ENCODE results near the gene SCN2A. TPM values are rescaled to one million over a fixed set of nuclear protein-coding genes. Genes with fewer than 3 reads are reported as not detected.

Gene SCN2A
- total RNA-seq, 1 experiment from 2014 or later, result 0.07 TPM

GRCh38 chr2:165268754-165269153 is 29.5 kb downstream of the SCN2A start:
- intact Hi-C loops (cut with micrococcal nuclease), result no loop called here
- Histone ChIP-seq H2AFZ (ENCODE audit: low read length) (no peak overlapping the region), H3K4me2 (ENCODE audit: low read length) (no peak overlapping the region), H3K27ac (ENCODE audit: low read length) (no peak overlapping the region), H3K36me3 (ENCODE audit: low read depth, low read length) (no peaks in the 10 kb centered on the region), H4K20me1 (ENCODE audit: low read length) (no peaks in the 10 kb centered on the region), H3K4me3 (ENCODE audit: low read length) (no peak overlapping the region), H3K9me3 (ENCODE audit: low read length) (no peaks in the 10 kb centered on the region), H3K9me2 (replicated peaks; ENCODE audit: low read length) (no peaks in the 10 kb centered on the region), H3K4me1 (ENCODE audit: insufficient read depth, low read length) (no peaks in the 10 kb centered on the region), H3K27me3 (ENCODE audit: low read length) (no peaks in the 10 kb centered on the region), H3K79me2 (ENCODE audit: low read length) (no peaks in the 10 kb centered on the region), H3F3A (ENCODE audit: low read length, unreplicated experiment) (no peaks in the 10 kb centered on the region), H3K9ac (ENCODE audit: low read length) (no peak overlapping the region)
- DNase-seq (no peak), ATAC-seq (no peak)
- POLR2A ChIA-PET (ENCODE audit: unreplicated experiment), result no interaction called here
- TF ChIP-seq CTCF (conservative IDR thresholded peaks at IDR 0.05; ENCODE audit: low read depth, low read length) (no peak), EZH2 (IDR thresholded peaks at IDR 0.05; ENCODE audit: low read length, unreplicated experiment) (no peak), EZH2phosphoT487 (IDR thresholded peaks at IDR 0.05; ENCODE audit: borderline replicate concordance, low read length) (no peak)
- no TSS peak for BruUV-seq (replicated peaks)
- CTCF ChIA-PET, result no interaction called here

- H3K9me2 ChIP-seq (replicated peaks; ENCODE audit: low read length), result no peaks in the 10 kb centered on the region
- intact Hi-C loops (cut with micrococcal nuclease), result no loop called here
- ATAC-seq (no peak), DNase-seq (no peak)
- H3K9ac ChIP-seq (ENCODE audit: low read length), result no peak overlapping the region
- H3K27ac ChIP-seq (ENCODE audit: low read length), result no peak overlapping the region
- CTCF ChIA-PET, result no interaction called here
- H3K27me3 ChIP-seq (ENCODE audit: low read length), result no peaks in the 10 kb centered on the region
- no peak overlapping the region for H2AFZ ChIP-seq (ENCODE audit: low read length)
- POLR2A ChIA-PET (ENCODE audit: unreplicated experiment), result no interaction called here
- no peaks in the 10 kb centered on the region for H3K9me3 ChIP-seq (ENCODE audit: low read length)
- no peaks in the 10 kb centered on the region for H4K20me1 ChIP-seq (ENCODE audit: low read length)
- H3K36me3 ChIP-seq (ENCODE audit: low read depth, low read length), result no peaks in the 10 kb centered on the region
- no TSS peak for BruUV-seq (replicated peaks)
- TF ChIP-seq EZH2phosphoT487 (IDR thresholded peaks at IDR 0.05; ENCODE audit: borderline replicate concordance, low read length), result no peak
- no peak for TF ChIP-seq CTCF (conservative IDR thresholded peaks at IDR 0.05; ENCODE audit: low read depth, low read length)
- no peak for TF ChIP-seq EZH2 (IDR thresholded peaks at IDR 0.05; ENCODE audit: low read length, unreplicated experiment)
- H3K4me1 ChIP-seq (ENCODE audit: insufficient read depth, low read length), result no peaks in the 10 kb centered on the region
- H3K4me3 ChIP-seq (ENCODE audit: low read length), result no peak overlapping the region
- H3K79me2 ChIP-seq (ENCODE audit: low read length), result no peaks in the 10 kb centered on the region
- no peaks in the 10 kb centered on the region for H3F3A ChIP-seq (ENCODE audit: low read length, unreplicated experiment)
- no peak overlapping the region for H3K4me2 ChIP-seq (ENCODE audit: low read length)
These were observed 34.0 kb downstream of the SCN2A start for GRCh38 chr2:165273176-165273575.

GRCh38 chr2:165274698-165275097 is 35.5 kb downstream of the SCN2A start:
- H3F3A ChIP-seq (ENCODE audit: low read length, unreplicated experiment), result no peaks in the 10 kb centered on the region
- no peaks in the 10 kb centered on the region for H3K9me2 ChIP-seq (replicated peaks; ENCODE audit: low read length)
- H2AFZ ChIP-seq (ENCODE audit: low read length), result no peak overlapping the region
- no peaks in the 10 kb centered on the region for H3K9me3 ChIP-seq (ENCODE audit: low read length)
- POLR2A ChIA-PET (ENCODE audit: unreplicated experiment), result no interaction called here
- ATAC-seq (no peak), DNase-seq (no peak)
- BruUV-seq (replicated peaks), result no TSS peak
- intact Hi-C loops (cut with micrococcal nuclease), result no loop called here
- H3K9ac ChIP-seq (ENCODE audit: low read length), result no peak overlapping the region
- no peaks in the 10 kb centered on the region for H3K27me3 ChIP-seq (ENCODE audit: low read length)
- no peak for TF ChIP-seq CTCF (conservative IDR thresholded peaks at IDR 0.05; ENCODE audit: low read depth, low read length)
- TF ChIP-seq EZH2phosphoT487 (IDR thresholded peaks at IDR 0.05; ENCODE audit: borderline replicate concordance, low read length), result no peak
- no peak for TF ChIP-seq EZH2 (IDR thresholded peaks at IDR 0.05; ENCODE audit: low read length, unreplicated experiment)
- no peaks in the 10 kb centered on the region for H3K4me1 ChIP-seq (ENCODE audit: insufficient read depth, low read length)
- no peaks in the 10 kb centered on the region for H3K79me2 ChIP-seq (ENCODE audit: low read length)
- CTCF ChIA-PET, result no interaction called here
- no peak overlapping the region for H3K4me2 ChIP-seq (ENCODE audit: low read length)
- no peaks in the 10 kb centered on the region for H3K36me3 ChIP-seq (ENCODE audit: low read depth, low read length)
- no peaks in the 10 kb centered on the region for H4K20me1 ChIP-seq (ENCODE audit: low read length)
- no peak overlapping the region for H3K4me3 ChIP-seq (ENCODE audit: low read length)
- no peak overlapping the region for H3K27ac ChIP-seq (ENCODE audit: low read length)
